ENCODE data around the gene CYB5RL. TPM values are rescaled to one million over a fixed set of nuclear protein-coding genes. Genes with fewer than 3 reads are reported as not detected.

Gene CYB5RL
- total RNA-seq, 4 donors from 2014 or later, result 1.3 to 11.6 (median 6.6) TPM

DNA sequence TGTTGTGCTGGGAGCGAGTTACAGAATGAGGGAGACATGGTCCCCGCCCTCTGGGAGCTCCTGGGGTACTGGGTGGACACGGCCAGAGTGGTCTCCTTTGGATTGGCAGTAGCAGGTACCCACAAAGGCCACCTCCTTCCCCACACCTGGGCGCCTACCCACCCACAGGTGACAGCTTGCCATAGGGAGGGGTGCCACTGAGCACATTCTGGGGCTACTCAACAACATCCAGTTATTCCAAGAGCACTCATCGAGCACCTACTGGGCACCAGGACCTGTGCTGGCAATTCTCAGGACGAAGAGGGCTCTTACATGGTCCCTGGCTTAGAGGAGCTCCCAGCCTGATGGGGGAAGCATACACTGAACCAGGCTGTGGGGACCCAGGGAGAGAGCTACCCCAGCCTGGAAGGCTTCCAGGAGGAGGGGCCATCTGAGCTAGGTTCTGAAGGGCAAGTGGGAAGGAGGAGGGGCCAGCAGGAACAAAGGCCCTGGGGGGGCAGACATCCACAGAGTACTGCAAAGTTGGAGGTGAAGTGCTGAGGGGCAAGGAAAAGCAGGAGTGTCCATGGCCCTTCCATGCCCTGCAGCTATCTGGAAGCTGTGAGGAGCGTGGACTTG, 22.1 kb upstream of the CYB5RL start:
- Histone ChIP-seq H3K36me3 (no peaks in the 10 kb centered on the region), H3K4me1 (peaks cover 0 to 5% of the 10 kb centered on the region in 2 donors), H3K27me3 (no peaks in the 10 kb centered on the region), H3K9me3 (no peaks in the 10 kb centered on the region), H3K27ac (no peak overlapping the region), H3K4me3 (no peak overlapping the region)
- intact Hi-C loops (cut with DNase I; ENCODE audit: low total_unique reads), result no loop called here
- DNase-seq, result no peak
- TF ChIP-seq, protein P1, sequence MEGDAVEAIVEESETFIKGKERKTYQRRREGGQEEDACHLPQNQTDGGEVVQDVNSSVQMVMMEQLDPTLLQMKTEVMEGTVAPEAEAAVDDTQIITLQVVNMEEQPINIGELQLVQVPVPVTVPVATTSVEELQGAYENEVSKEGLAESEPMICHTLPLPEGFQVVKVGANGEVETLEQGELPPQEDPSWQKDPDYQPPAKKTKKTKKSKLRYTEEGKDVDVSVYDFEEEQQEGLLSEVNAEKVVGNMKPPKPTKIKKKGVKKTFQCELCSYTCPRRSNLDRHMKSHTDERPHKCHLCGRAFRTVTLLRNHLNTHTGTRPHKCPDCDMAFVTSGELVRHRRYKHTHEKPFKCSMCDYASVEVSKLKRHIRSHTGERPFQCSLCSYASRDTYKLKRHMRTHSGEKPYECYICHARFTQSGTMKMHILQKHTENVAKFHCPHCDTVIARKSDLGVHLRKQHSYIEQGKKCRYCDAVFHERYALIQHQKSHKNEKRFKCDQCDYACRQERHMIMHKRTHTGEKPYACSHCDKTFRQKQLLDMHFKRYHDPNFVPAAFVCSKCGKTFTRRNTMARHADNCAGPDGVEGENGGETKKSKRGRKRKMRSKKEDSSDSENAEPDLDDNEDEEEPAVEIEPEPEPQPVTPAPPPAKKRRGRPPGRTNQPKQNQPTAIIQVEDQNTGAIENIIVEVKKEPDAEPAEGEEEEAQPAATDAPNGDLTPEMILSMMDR (IDR thresholded peaks at IDR 0.05), result no peak
- no peak for TF ChIP-seq POLR2A (IDR thresholded peaks at IDR 0.05)

DNA sequence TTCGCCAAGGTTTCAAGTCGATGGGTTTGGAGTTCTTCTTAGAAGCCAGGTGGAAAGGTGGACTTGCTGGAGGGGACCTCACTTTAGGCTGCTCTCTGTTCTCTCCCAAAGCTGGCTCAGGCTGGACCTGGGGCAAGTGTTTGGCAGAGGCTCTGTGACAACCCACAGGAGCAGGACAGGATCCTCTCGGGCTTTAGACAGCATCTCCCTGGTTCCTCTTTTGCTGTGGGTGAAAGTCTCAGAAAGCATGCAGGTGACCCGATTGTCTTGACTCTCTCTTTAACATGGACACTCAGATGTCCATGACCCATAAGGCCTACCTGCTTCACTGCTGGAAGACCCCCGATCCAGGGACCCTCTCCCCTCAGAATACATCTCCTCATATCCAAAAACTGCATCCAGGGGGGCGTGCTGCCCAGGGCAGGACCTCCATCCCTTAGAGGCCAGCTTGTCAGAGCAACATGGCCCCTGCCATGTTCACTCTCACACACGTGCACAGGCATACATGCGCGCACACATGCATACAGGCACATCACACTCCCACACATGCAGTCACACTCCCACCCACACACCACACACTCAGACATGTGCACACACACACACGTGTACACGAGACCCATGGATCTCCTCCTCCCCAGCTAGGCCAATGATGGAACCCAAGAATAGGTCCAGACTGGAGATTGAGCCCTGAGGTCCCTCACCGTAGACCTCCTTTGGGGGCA, 21.4 kb upstream of the CYB5RL start:
- H3K4me1 ChIP-seq, result peaks cover 0 to 5% of the 10 kb centered on the region in 2 donors
- H3K36me3 ChIP-seq, result no peaks in the 10 kb centered on the region
- no peak for DNase-seq
- H3K4me3 ChIP-seq, result no peak overlapping the region
- H3K27ac ChIP-seq, result peak overlapping the region in 1 of 2 donors; percentile 51
- intact Hi-C loops (cut with DNase I; ENCODE audit: low total_unique reads), result no loop called here
- H3K9me3 ChIP-seq, result no peaks in the 10 kb centered on the region
- no peaks in the 10 kb centered on the region for H3K27me3 ChIP-seq
- no peak for TF ChIP-seq POLR2A (IDR thresholded peaks at IDR 0.05)
- TF ChIP-seq, protein P1 (IDR thresholded peaks at IDR 0.05), result no peak

DNA sequence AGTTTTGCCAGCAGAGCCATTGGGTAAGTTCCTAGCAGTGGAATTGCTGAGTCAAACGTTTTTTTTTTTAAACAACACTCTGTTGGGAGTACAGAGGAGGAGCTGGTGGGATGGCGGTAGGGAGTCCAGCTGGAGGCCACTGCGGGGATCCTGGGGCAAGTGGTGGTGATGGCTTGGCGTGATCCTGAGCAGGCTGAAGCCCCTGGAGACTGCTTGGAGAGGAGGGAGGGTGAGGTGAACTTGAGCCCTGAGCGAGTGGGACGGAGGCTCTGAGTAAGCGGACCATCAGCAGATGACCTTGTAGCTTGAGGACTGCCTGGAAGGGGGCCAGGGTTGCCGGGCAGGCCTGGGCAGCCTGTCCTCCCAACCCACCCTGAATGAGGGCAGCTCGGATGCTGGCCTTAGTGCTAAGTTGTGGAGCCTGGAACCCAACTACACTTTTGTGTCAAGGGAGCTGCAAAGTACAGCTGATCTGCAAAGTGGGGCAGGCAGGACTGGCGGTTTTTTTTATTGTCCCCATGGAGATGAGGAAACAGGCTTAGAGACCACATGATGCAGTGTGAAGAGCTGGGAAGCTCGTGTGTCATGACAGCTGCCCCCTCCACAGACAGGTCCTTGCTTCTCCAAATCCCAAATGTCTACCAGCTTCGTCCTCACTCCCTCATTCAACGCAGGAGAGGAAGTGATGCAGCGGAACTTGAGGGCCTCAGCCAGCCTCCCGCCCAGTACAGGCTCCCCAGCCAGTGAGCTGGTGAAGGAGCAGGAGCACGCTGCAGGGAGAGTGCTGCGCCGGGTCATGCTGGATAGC, 20.4 kb upstream of the CYB5RL start:
- intact Hi-C loops (cut with DNase I; ENCODE audit: low total_unique reads), result no loop called here
- Histone ChIP-seq H3K36me3 (no peaks in the 10 kb centered on the region), H3K27ac (peak overlapping the region; percentile 46 to 51), H3K9me3 (no peaks in the 10 kb centered on the region), H3K27me3 (no peaks in the 10 kb centered on the region), H3K4me1 (peaks cover 0 to 5% of the 10 kb centered on the region in 2 donors), H3K4me3 (no peak overlapping the region)
- peak; percentile 51 to 52 for DNase-seq
- TF ChIP-seq, protein P1 (IDR thresholded peaks at IDR 0.05), result no peak
- TF ChIP-seq POLR2A (IDR thresholded peaks at IDR 0.05), result no peak

DNA sequence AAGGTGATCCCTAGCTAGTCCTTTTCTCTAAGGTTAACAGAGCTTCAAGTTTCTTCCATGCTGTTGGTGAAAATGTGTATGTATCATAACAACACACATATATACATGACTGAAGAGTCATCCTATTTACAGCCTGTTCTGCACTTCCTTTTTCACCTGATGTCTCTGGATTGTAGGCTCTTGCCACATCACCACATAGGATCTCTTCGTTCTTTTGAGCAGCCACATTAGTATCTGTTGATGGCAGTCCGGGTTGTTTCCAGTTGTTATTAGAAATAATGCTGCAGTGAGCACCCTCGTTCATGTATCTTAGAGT, 19.8 kb upstream of the CYB5RL start:
- no peaks in the 10 kb centered on the region for H3K9me3 ChIP-seq
- H3K27ac ChIP-seq, result peak overlapping the region; percentile 46 to 51
- H3K4me3 ChIP-seq, result no peak overlapping the region
- TF ChIP-seq, protein P1 (IDR thresholded peaks at IDR 0.05), result no peak
- no peak for TF ChIP-seq POLR2A (IDR thresholded peaks at IDR 0.05)
- H3K27me3 ChIP-seq, result no peaks in the 10 kb centered on the region
- intact Hi-C loops (cut with DNase I; ENCODE audit: low total_unique reads), result no loop called here
- H3K4me1 ChIP-seq, result peaks cover 0 to 5% of the 10 kb centered on the region in 2 donors
- no peaks in the 10 kb centered on the region for H3K36me3 ChIP-seq
- no peak for DNase-seq
